OCI-LY1 (cell line): Measurements from ENCODE around the gene C9orf78.

Experiments
- EZH2 ChIP-seq: fragments of 200-600 bp; sonication (generic), shearing (Covaris generic); IDR thresholded peaks from 2 replicates; pipeline ENCODE4 v1.8.0; 2017; ENCODE audit warnings: borderline replicate concordance, mixed run types, mild to moderate bottlenecking, antibody characterized with exemption, low read length, moderate library complexity, mixed read lengths
- TF ChIP-seq, protein P1 (sequence below): fragments of 200-600 bp; sonication (generic), shearing (Covaris generic); IDR thresholded peaks from 2 replicates; pipeline ENCODE4 v1.5.1; 2017; ENCODE audit warnings: mild to moderate bottlenecking, antibody characterized with exemption, low read length, moderate library complexity, mixed read lengths

DNA sequence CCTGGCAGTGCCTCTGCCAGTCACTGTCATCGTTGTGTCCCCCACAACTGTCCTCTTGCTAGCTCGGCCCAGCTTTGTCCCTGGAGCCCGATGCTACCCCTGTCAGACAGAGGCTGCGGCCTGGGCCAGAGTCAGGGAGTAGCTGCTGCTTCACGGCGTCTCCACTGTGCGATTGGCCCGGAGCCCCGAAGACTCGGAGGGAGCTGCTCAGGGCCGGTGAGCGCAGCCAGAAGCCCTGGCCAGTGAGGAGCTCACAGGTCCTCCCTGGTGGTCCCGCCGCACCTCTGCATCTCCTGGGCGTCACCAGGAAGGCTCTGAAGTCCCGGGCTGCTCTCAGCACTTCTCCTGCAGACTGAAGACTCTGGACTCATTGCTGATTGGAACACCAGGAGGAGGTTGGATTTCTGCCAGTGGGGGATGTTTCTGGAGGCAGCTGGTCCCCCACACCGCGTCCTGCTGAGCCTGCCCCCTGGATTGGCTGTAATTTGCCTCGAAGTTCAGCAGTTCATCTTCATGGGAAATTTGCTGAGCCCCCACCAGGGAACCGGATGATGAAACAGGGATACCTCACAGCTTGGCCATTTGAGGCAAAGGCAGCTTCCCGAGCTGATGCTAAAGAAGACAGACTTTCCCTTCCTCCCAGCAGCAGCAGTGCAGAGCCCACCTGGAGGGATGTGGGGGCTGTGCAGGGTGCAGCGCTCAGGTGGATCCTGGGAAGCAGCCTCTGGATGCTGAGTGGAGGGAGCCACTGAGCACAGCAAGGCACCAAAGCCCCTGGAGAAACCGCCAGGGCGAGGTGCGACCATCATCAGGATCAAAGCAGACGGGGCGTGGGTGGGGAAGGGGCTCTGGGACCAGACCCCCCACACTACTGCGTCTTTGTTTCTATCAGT is 45.8 kb upstream of the C9orf78 start:
- TF ChIP-seq EZH2 = no peak
- TF ChIP-seq, protein P1, sequence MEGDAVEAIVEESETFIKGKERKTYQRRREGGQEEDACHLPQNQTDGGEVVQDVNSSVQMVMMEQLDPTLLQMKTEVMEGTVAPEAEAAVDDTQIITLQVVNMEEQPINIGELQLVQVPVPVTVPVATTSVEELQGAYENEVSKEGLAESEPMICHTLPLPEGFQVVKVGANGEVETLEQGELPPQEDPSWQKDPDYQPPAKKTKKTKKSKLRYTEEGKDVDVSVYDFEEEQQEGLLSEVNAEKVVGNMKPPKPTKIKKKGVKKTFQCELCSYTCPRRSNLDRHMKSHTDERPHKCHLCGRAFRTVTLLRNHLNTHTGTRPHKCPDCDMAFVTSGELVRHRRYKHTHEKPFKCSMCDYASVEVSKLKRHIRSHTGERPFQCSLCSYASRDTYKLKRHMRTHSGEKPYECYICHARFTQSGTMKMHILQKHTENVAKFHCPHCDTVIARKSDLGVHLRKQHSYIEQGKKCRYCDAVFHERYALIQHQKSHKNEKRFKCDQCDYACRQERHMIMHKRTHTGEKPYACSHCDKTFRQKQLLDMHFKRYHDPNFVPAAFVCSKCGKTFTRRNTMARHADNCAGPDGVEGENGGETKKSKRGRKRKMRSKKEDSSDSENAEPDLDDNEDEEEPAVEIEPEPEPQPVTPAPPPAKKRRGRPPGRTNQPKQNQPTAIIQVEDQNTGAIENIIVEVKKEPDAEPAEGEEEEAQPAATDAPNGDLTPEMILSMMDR = no peak
